Stimulated activated CD8-positive, alpha-beta memory T cell treated with anti-CD3 and anti-CD28 coated beads, Interleukin-12 subunit alpha, Interleukin-12 subunit beta, amount 100 ng/mL, for 1 hour (primary cell): ENCODE results near the gene SORT1.
"Not testable (repeated sequence)": the region's sequence is repeated elsewhere in the genome, so short reads cannot be mapped to it uniquely, and the experiment has no call there.

Source experiments
- DNase-seq: peaks from one replicate; pipeline ENCODE4 v3.0.0-alpha.2; 2020; ENCODE audit warnings: low read depth

The SORT1 gene

GRCh38 chr1:109338608-109339007 is 59.1 kb downstream of the SORT1 start:
- DNase-seq = no peak

GRCh38 chr1:109338091-109338490 is 59.6 kb downstream of the SORT1 start:
- no peak for DNase-seq

GRCh38 chr1:109335091-109335490 is 62.6 kb downstream of the SORT1 start:
- DNase-seq = no peak

- DNase-seq = no peak
Observed at GRCh38 chr1:109331113-109331512, 66.6 kb downstream of the SORT1 start.

GRCh38 chr1:109327285-109327684 is 70.4 kb downstream of the SORT1 start:
- no peak for DNase-seq

- DNase-seq = no peak
Observed at GRCh38 chr1:109322974-109323373, 74.7 kb downstream of the SORT1 start.

GRCh38 chr1:109319114-109319513 is 78.6 kb downstream of the SORT1 start:
- DNase-seq = no peak

GRCh38 chr1:109316506-109316905 is 81.2 kb downstream of the SORT1 start:
- no peak for DNase-seq

GRCh38 chr1:109315288-109315687 is 82.4 kb downstream of the SORT1 start:
- DNase-seq = no peak

- DNase-seq = no peak
Observed at GRCh38 chr1:109314795-109315194, 82.9 kb downstream of the SORT1 start.

- no peak for DNase-seq
Observed at GRCh38 chr1:109312978-109313775, 84.5 kb downstream of the SORT1 start.

- DNase-seq = no peak
Observed at GRCh38 chr1:109312246-109312645, 85.5 kb downstream of the SORT1 start.

- DNase-seq = no peak
Observed at GRCh38 chr1:109309347-109309746, 88.4 kb downstream of the SORT1 start.

- no peak for DNase-seq
Observed at GRCh38 chr1:109307274-109308021, 90.3 kb downstream of the SORT1 start.

- no peak for DNase-seq
Observed at GRCh38 chr1:109306832-109307273, 90.9 kb downstream of the SORT1 start, which contains the start of gene MYBPHL. Gene MYBPHL, minus strand, starts transcription at chr1:109307011. Its CDS starts 20 bp downstream, at chr1:109306991.

- not testable (repeated sequence) for DNase-seq
Observed at GRCh38 chr1:109305991-109306390, 91.7 kb downstream of the SORT1 start.

GRCh38 chr1:109304226-109304920 is 93.3 kb downstream of the SORT1 start:
- no peak for DNase-seq

GRCh38 chr1:109301874-109302273 is 95.8 kb downstream of the SORT1 start:
- DNase-seq = no peak

GRCh38 chr1:109300650-109301151 is 97.0 kb downstream of the SORT1 start:
- DNase-seq = no peak

- no peak for DNase-seq
Observed at GRCh38 chr1:109299558-109300343, 98.0 kb downstream of the SORT1 start.
